ENCODE data around the gene AMH.

The AMH gene

DNA sequence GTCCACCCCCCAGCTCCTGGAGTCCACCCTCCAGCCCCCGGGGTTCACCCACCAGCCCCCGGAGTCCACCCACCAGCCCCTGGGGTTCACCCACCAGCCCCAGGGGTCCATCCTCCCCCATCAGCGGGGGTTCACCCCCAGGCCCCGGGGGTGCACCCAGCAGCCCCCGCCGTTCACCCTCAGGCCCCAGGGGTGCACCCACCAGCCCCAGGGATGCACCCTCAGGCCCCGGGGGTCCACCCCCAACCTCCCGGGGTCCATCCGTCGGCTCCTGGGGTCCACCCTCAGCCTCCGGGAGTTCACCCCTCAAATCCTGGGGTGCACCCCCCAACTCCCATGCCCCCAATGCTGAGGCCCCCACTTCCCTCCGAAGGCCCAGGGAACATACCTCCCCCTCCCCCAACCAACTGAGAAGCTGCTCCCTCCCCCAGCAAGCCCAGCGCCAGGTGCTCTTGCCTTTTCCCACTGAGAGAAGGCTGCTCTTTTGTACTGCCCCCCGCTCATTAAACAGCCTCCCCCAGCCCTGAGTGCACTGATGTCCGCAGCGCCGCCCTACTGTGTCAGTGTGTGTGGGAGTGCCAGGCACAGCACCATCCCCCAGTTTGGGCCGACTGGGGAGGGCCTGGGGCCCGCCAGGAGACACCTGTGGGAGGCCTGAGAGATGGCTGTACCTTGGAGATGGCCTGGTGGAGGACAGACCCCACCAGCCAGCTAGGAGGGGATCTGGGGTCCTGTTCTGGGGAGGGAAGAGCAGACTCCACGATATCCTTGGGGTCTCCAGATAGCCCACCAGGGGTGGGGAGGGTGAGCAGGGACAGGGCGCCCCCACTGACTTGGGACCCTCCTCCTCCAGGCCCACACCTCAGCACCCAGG, 750 bp upstream of the AMH start:
- H3K27ac ChIP-seq: no peak overlapping the region
- TF ChIP-seq, protein P1, sequence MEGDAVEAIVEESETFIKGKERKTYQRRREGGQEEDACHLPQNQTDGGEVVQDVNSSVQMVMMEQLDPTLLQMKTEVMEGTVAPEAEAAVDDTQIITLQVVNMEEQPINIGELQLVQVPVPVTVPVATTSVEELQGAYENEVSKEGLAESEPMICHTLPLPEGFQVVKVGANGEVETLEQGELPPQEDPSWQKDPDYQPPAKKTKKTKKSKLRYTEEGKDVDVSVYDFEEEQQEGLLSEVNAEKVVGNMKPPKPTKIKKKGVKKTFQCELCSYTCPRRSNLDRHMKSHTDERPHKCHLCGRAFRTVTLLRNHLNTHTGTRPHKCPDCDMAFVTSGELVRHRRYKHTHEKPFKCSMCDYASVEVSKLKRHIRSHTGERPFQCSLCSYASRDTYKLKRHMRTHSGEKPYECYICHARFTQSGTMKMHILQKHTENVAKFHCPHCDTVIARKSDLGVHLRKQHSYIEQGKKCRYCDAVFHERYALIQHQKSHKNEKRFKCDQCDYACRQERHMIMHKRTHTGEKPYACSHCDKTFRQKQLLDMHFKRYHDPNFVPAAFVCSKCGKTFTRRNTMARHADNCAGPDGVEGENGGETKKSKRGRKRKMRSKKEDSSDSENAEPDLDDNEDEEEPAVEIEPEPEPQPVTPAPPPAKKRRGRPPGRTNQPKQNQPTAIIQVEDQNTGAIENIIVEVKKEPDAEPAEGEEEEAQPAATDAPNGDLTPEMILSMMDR (conservative IDR thresholded peaks at IDR 0.05): no peak
- TF ChIP-seq ZFX (IDR thresholded peaks at IDR 0.05): no peak

DNA sequence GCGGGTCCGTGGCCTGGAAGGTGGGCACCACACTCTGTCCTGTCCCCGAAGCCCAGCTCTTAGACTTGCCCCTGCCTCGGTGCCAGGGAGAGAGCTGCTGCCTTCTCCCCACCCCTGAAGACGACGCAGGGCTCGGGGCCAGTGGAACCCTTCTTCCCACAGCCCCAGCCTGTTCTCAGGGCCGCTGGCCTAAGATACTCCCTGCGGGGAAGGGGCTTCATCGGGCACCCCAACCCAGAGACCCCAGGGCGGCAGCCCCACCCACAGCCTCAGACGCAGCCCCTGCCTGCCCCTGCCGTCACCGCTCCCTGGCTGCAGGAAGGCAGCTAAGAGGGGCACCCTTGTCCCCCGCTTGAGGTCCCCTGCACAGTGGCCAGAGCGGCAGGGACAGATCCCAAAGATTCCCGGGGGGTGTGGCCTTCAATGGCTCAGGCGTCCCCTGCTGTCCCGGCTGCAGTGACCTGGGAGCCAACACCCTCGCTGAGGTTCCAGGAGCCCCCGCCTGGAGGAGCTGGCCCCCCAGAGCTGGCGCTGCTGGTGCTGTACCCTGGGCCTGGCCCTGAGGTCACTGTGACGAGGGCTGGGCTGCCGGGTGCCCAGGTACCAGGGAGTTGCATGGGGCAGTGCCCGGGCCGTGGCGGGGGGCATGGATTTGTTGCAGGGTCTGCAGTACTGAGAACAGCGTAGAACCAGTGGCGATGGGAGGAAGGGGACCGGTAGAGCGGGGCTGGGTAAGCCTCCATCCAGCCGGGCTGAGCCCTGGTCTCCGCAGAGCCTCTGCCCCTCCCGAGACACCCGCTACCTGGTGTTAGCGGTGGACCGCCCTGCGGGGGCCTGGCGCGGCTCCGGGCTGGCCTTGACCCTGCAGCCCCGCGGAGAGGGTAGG, 1.0 kb downstream of the AMH start:
- no peak for TF ChIP-seq ZFX (IDR thresholded peaks at IDR 0.05)
- TF ChIP-seq, protein P1 (conservative IDR thresholded peaks at IDR 0.05): no peak
- H3K27ac ChIP-seq: no peak overlapping the region

DNA sequence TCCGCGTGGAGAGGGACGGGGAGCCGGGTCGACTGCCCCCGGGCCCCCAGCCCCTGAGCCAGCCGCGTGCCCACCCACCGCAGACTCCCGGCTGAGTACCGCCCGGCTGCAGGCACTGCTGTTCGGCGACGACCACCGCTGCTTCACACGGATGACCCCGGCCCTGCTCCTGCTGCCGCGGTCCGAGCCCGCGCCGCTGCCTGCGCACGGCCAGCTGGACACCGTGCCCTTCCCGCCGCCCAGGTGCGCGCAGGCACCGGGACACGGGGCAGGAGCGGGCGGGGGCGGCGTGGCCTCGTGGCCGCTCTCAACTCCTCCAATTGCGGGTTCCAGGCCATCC, 1.6 kb downstream of the AMH start:
- H3K27ac ChIP-seq: no peak overlapping the region
- TF ChIP-seq, protein P1 (conservative IDR thresholded peaks at IDR 0.05): no peak
- TF ChIP-seq ZFX (IDR thresholded peaks at IDR 0.05): no peak

DNA sequence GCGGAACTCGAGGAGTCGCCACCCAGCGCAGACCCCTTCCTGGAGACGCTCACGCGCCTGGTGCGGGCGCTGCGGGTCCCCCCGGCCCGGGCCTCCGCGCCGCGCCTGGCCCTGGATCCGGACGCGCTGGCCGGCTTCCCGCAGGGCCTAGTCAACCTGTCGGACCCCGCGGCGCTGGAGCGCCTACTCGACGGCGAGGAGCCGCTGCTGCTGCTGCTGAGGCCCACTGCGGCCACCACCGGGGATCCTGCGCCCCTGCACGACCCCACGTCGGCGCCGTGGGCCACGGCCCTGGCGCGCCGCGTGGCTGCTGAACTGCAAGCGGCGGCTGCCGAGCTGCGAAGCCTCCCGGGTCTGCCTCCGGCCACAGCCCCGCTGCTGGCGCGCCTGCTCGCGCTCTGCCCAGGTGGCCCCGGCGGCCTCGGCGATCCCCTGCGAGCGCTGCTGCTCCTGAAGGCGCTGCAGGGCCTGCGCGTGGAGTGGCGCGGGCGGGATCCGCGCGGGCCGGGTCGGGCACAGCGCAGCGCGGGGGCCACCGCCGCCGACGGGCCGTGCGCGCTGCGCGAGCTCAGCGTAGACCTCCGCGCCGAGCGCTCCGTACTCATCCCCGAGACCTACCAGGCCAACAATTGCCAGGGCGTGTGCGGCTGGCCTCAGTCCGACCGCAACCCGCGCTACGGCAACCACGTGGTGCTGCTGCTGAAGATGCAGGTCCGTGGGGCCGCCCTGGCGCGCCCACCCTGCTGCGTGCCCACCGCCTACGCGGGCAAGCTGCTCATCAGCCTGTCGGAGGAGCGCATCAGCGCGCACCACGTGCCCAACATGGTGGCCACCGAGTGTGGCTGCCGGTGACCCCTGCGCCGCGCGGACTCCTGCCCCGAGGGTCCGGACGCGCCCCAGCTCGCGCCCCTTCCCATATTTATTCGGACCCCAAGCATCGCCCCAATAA, 2.3 kb downstream of the AMH start:
- TF ChIP-seq, protein P1 (conservative IDR thresholded peaks at IDR 0.05): no peak
- H3K27ac ChIP-seq: no peak overlapping the region

DNA sequence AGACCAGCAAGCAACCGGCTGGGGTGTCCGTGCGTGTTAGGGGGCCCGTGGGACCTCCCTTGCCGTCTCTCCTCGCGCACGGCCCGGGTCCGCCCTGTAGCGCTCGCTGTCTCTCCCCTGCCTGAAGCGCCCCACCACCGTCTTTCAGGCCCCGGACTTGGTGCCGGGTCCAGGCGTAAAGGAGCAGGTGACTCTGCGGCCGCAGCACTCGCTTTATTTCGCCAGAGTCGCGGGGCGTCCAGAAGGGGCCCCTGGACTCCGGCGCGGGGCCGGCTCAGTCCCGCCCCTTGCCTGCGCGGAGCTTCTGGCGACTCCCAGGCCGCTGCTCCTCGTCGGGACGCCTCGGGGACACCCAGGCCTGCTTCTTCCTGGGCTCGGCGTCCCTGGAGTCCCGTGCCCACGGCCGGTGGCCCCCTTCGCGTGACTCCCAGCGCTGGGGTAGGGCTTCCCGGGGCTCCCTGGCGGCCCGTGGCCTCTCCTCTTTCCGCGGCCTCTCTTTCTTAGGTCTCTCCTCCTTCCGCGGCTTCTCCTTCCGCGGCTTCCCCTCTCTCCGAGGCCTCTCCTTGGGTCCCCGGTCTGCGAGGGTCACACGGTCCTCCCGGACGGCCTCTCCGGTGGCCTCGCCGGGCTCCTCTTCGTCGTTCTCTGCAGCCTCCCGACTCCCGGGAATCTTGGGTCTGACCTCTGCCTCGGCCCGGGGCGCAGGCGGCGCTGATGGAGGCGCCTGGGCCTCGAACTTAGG, 3.1 kb downstream of the AMH start:
- no peak overlapping the region for H3K27ac ChIP-seq

DNA sequence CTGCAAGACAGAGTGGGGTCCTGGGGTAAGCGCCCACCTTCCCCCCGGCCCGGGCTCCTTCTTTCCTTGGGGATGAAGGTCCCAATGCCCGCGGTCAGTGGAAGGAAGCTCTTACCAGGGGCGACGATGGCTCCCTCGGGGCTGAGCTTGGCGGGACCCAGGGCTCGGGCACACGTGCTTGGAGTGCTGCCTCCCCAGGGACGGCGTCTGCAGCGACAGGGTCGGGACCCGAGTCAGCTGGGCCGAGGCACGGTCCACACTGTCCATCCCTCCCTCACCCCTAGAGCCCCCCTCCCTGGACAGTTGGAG, 3.6 kb downstream of the AMH start:
- TF ChIP-seq, protein P1 (conservative IDR thresholded peaks at IDR 0.05): no peak
- TF ChIP-seq ZFX (IDR thresholded peaks at IDR 0.05): no peak
- H3K27ac ChIP-seq: no peak overlapping the region

More for the DNA sequence above, 3.1 kb downstream of the AMH start:
- TF ChIP-seq, protein P1 (conservative IDR thresholded peaks at IDR 0.05): no peak
- TF ChIP-seq ZFX (IDR thresholded peaks at IDR 0.05): no peak
